ACC112 (cell line): ENCODE data around the gene SMIM12.

Experiments
- H2AFZ ChIP-seq: fragments of 200-600 bp; sonication (generic); one replicate; pipeline ENCODE4 v1.6.0; 2017; ENCODE audit warnings: antibody characterized with exemption, low read length; ENCODE audit not compliant: unreplicated experiment
- H3K27ac ChIP-seq: fragments of 200-600 bp; sonication (generic); 2 replicates; pipeline ENCODE4 v1.5.1; 2014; ENCODE audit warnings: low read depth, mild to moderate bottlenecking, antibody characterized with exemption, low read length, moderate library complexity
- H3K27me3 ChIP-seq: fragments of 200-600 bp; sonication (generic); 2 replicates; pipeline ENCODE4 v1.6.1; 2014; ENCODE audit warnings: mild to moderate bottlenecking, antibody characterized with exemption, low read length, moderate library complexity, mixed read lengths; ENCODE audit not compliant: insufficient read depth
- H3K36me3 ChIP-seq: fragments of 200-600 bp; sonication (generic); 2 replicates; pipeline ENCODE4 v1.6.1; 2016; ENCODE audit warnings: mild to moderate bottlenecking, antibody characterized with exemption, low read length, moderate library complexity, mixed read lengths; ENCODE audit not compliant: insufficient read depth
- H3K4me1 ChIP-seq: fragments of 200-600 bp; sonication (generic); one replicate; pipeline ENCODE4 v1.6.1; 2016; ENCODE audit warnings: low read length, mixed read lengths; ENCODE audit not compliant: insufficient read depth, unreplicated experiment, control insufficient read depth
- H3K4me3 ChIP-seq: fragments of 200-600 bp; sonication (generic); 2 replicates; pipeline ENCODE4 v1.5.1; 2014; ENCODE audit warnings: mild to moderate bottlenecking, low read depth, low read length
- H3K79me2 ChIP-seq: fragments of 200-600 bp; sonication (generic); one replicate; pipeline ENCODE4 v1.6.0; 2016; ENCODE audit warnings: low read length; ENCODE audit not compliant: control insufficient read depth, unreplicated experiment, insufficient read depth

The SMIM12 gene

DNA sequence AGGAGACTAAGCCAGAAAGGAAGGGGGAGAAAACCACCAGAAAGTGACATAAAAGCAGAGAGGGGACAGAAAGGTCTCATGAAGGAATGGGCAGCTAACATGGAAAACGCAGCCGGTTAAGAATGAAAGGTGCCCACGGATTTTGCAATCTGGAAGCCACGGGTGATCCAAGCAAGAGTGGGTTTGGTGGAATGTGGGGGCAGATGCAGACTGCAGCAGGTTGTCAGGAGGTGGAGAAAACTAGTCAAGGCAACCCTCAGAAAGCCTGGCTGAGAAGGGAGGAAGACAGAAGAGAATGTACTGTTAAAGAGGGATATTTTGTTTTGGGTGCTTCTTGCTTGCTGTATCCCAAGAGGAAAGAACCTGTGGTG, 12.6 kb upstream of the SMIM12 start:
- Histone ChIP-seq H3K4me1 (no peaks in the 10 kb centered on the region), H2AFZ (no peak overlapping the region), H3K27ac (no peak overlapping the region), H3K27me3 (peaks cover 76% of the 10 kb centered on the region), H3K4me3 (no peak overlapping the region), H3K36me3 (no peaks in the 10 kb centered on the region), H3K79me2 (no peaks in the 10 kb centered on the region)

DNA sequence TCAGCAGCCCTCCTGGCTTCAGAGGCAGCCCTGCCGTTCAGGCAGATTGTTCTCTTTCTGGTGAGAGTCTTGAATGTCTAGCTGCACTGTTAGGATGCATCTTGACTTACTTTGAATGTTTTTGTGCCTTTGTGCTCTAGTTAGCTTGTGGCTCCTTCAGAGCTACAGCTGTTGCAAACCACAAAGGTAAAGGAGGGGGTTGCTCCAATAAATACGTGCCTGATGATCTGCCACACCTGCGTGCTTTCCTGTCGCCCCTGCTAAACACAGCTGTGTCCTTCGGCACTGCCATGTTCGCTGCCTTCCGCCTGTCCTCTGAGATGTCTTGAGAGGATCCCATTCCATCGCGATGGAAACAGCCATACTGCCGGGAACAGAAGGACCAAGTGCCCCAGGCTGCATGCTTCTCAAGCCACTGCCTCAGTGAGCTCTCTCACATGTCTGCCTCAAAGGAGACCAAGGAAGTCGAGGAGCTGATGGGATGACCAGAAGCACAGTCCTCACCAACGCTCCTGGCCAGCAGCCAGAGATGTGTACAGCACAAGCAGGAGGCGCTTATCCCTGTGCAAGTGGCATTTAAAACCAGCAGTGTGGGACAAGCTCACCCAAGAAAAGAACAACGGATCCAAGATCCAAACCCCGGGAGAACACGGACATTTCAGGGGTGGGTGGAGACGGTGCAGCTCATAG, 12.0 kb upstream of the SMIM12 start:
- H3K4me1 ChIP-seq, result no peaks in the 10 kb centered on the region
- no peak overlapping the region for H3K27ac ChIP-seq
- H2AFZ ChIP-seq, result no peak overlapping the region
- H3K36me3 ChIP-seq, result no peaks in the 10 kb centered on the region
- peaks cover 76% of the 10 kb centered on the region for H3K27me3 ChIP-seq
- H3K79me2 ChIP-seq, result no peaks in the 10 kb centered on the region
- no peak overlapping the region for H3K4me3 ChIP-seq

DNA sequence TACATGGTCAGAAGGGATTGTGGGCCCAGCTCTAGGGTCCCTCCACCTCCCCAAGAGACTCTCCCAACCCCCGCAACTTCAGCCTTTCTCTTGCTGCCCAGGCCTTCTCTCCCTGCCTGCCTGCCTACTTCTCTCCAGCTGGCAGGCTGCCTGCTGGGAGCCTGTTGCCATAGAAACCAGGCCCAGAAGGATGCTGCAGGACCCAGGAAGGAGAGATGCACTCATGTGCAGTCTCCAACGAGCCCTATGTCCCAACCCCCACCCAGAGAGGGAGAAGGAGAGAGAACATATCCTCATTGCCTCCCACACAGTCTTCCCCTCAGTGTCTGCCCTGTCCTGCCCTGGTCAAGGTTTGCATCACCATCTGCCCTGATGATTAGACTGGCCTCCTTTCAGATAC, 10.8 kb upstream of the SMIM12 start:
- H3K4me3 ChIP-seq, result no peak overlapping the region
- H3K4me1 ChIP-seq, result no peaks in the 10 kb centered on the region
- H2AFZ ChIP-seq, result no peak overlapping the region
- H3K79me2 ChIP-seq, result no peaks in the 10 kb centered on the region
- H3K27me3 ChIP-seq, result peaks cover 65% of the 10 kb centered on the region
- no peaks in the 10 kb centered on the region for H3K36me3 ChIP-seq
- no peak overlapping the region for H3K27ac ChIP-seq

DNA sequence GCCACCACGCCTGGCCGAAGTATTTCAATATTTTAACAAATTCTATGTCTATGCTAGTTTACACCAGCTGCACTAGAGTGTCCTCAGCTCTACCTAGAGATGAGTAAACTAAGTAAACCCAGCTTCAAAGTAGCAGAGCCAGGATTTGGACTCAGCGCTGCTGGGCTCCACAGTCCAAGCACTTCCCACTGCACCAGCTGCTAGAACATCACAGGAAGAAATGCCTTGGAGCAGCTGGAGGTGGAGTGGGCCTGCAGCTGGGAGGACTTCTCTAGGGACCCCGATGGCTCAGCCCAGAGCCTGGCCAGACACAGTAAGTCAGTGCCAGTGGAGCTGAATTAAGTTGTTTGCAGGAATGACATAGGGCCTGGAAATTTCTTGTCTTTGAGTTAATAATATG, 10.2 kb upstream of the SMIM12 start:
- no peaks in the 10 kb centered on the region for H3K36me3 ChIP-seq
- no peaks in the 10 kb centered on the region for H3K79me2 ChIP-seq
- H2AFZ ChIP-seq, result no peak overlapping the region
- H3K27me3 ChIP-seq, result peaks cover 60% of the 10 kb centered on the region
- H3K4me3 ChIP-seq, result no peak overlapping the region
- no peak overlapping the region for H3K27ac ChIP-seq
- H3K4me1 ChIP-seq, result no peaks in the 10 kb centered on the region

DNA sequence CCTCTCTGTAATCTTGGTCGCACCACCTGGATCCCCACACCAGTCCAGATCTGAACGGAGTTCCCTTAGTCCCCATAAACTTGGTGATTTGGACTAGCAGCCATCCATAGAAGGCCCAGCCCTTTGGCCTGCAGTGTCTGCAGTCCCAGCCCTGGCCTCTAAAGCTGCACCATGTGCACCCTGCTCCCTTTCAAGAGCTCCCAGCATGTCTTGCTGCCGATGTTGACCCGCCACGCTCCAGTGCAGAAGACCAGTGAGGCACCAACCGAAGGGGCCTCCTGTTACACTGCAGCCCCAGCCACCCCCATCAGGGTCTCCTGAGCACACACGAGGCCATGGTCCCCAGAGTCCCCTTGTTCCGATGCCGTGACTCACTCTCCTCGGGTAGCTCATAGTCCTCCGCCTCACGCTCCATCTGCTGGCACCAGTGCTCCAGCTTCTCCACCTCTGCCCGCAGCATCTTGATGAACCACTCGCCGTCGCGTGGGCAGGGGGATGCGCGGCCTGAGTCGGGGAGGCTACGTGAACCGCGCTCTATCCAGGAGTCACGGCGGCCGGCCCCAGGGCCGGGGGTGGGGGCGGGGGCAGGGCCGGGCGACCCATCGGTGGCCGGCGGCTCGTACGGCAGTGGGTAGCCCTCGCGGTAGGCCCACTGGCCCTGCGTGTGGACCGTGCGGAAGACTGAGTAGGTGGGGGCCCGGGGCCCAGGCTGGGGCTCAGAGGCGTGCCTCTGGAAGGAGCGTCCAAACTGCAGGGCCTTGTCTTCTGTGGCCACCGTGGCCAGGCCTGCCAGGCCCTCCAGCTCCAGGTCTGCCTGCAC, 8.9 kb upstream of the SMIM12 start:
- no peaks in the 10 kb centered on the region for H3K4me1 ChIP-seq
- no peaks in the 10 kb centered on the region for H3K36me3 ChIP-seq
- no peak overlapping the region for H2AFZ ChIP-seq
- H3K79me2 ChIP-seq, result no peaks in the 10 kb centered on the region
- H3K4me3 ChIP-seq, result no peak overlapping the region
- no peak overlapping the region for H3K27ac ChIP-seq
- H3K27me3 ChIP-seq, result peaks cover 52% of the 10 kb centered on the region

DNA sequence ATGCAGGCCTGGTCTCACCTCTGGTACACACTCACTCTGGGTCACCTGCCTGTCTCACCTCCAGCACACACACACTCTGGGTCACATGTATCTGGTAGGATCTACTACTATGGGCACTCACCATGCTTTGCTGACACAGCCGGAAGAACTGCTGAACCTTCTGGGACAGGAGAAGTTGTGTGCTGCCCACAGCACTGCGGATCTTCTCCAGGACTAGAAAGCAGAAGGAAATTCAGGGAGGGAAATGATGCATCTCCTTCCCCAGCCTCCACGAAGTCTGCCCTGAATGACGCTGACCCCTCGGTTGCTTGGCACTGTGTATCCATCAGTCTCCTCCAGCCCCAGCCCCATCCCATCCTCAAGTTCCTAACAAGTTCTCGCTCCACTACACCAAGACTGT, 7.9 kb upstream of the SMIM12 start:
- Histone ChIP-seq H3K4me3 (no peak overlapping the region), H3K27ac (no peak overlapping the region), H3K36me3 (no peaks in the 10 kb centered on the region), H3K4me1 (no peaks in the 10 kb centered on the region), H3K27me3 (peaks cover 42% of the 10 kb centered on the region), H3K79me2 (no peaks in the 10 kb centered on the region), H2AFZ (no peak overlapping the region)

DNA sequence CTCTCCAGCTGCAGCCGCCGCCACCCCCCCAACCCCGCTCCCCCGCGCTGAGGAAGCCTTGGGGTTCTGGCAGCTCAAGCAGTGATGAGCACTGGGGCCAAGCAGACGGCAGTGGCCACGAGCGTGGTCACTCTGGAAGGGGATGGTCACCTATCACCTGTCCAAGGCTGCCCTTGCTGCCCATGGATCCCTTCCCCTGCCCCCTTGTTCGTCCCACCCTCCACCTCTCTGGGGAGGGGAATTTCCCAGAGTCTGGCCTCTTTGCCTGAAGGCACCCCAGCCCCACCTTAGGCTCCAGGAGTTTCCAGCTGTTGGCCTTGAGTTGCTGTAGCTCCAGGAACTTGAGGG, 7.2 kb upstream of the SMIM12 start:
- H3K27ac ChIP-seq, result no peak overlapping the region
- peaks cover 35% of the 10 kb centered on the region for H3K27me3 ChIP-seq
- peak overlapping the region; percentile 85 for H3K4me3 ChIP-seq
- H3K36me3 ChIP-seq, result no peaks in the 10 kb centered on the region
- no peaks in the 10 kb centered on the region for H3K79me2 ChIP-seq
- H2AFZ ChIP-seq, result no peak overlapping the region
- H3K4me1 ChIP-seq, result no peaks in the 10 kb centered on the region

DNA sequence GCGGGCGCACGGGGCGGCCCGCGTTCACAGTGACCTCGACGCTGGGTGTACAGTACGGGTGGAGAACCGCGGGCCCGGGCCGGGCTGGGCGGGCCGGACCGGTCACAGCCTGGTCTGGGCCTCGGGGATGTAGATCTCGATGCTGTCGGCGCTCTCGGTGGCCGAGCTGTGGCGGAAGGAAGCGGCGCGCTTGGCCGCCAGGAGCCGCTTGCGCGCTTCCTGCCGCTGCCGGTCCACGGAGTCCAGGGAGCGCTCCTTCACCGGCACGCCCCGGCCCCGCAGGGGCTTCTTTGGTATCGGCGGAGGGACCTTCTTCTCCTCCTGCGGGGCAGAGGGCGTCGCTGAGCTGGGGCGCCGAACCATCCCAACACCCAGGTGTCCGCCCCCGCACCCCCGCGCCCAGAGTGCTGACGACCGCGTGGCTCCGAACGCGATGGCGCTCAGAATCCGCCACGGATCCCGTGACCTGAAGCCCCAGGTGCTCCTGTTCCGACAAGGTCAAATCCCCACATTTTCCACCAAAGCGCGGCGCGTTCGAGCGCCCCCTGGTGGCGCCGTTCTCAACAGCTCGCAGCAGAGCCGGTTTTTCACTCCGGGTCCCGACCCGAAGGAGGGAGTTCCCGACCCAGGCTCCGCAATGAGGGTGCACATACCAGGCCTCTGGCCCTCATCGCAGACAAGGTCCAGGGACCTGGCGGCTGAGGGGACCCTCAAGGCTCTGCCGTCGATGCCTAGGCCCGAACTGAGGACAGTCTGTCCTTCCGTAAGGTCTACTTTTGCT, 6.6 kb upstream of the SMIM12 start:
- Histone ChIP-seq H3K4me3 (peak overlapping the region; percentile 85), H3K36me3 (no peaks in the 10 kb centered on the region), H3K27ac (no peak overlapping the region), H2AFZ (peak overlapping the region; percentile 95), H3K79me2 (no peaks in the 10 kb centered on the region), H3K27me3 (peaks cover 30% of the 10 kb centered on the region), H3K4me1 (no peaks in the 10 kb centered on the region)

DNA sequence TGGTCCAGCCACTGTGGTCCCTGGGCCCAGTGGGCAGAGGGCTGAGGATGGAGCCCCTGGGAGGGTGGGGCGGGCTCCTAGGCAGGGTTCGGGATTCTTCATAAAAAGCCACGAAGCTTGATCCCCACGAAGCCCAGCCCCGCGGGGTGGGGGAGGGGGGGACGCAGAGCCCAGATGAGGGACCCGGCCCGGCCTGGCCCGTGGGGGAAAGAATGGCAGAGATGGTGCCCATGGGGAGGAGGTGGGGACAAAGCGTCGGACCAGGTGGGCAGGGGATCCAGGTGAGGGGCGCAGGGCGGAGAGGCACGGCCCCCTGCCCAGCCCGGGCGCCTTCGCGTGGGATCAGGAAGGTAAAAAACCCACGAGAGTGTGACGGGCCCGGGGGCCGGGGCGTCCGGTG, 6.0 kb upstream of the SMIM12 start:
- Histone ChIP-seq H3K4me1 (no peaks in the 10 kb centered on the region), H3K27me3 (peaks cover 26% of the 10 kb centered on the region), H2AFZ (peak overlapping the region; percentile 95), H3K36me3 (no peaks in the 10 kb centered on the region), H3K79me2 (no peaks in the 10 kb centered on the region), H3K27ac (no peak overlapping the region), H3K4me3 (peak overlapping the region; percentile 85)

DNA sequence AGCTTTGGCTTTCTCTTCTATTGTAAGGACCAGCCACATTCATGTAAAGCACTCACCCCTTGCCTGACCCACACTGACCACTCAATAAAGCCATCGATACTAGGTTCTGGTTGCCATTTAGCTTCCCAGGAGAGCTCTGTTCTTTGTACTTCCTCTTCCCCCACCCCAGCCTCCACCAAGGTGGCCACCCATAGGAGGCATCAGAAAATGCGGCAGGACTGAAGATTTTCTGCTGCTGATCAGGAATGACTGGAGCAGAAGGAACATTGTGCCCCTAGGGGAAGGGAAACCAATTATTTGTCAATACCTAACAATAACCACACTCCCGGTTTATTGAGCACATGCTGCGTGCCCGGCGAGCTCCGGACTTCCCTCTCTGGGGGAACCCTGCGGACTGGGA, 5.2 kb upstream of the SMIM12 start:
- H3K36me3 ChIP-seq, result no peaks in the 10 kb centered on the region
- H2AFZ ChIP-seq, result no peak overlapping the region
- H3K27ac ChIP-seq, result no peak overlapping the region
- H3K4me3 ChIP-seq, result no peak overlapping the region
- H3K4me1 ChIP-seq, result no peaks in the 10 kb centered on the region
- peaks cover 22% of the 10 kb centered on the region for H3K27me3 ChIP-seq
- H3K79me2 ChIP-seq, result no peaks in the 10 kb centered on the region
